Dendritic cell treated with granulocyte-macrophage colony-stimulating factor and Interleukin-4, amounts not matched to agents 40 ng/mL and 50 ng/mL, for 4 days (primary cell): ENCODE results near the gene NUDC.
A peak's percentile ranks its signal among the peaks of the same experiment; 100 is the strongest.
"Not testable (repeated sequence)": the region's sequence is repeated elsewhere in the genome, so short reads cannot be mapped to it uniquely, and the experiment has no call there.

Source experiments
- H3K27ac Mint-ChIP-seq: one replicate; pipeline ENCODE4 v1.8.0; 2022; ENCODE audit warnings: mild to moderate bottlenecking, mixed read lengths
- H3K27me3 Mint-ChIP-seq: one replicate; pipeline ENCODE4 v1.8.0; 2022; ENCODE audit warnings: mild to moderate bottlenecking, mixed read lengths
- H3K36me3 Mint-ChIP-seq: one replicate; pipeline ENCODE4 v1.8.0; 2022; ENCODE audit warnings: low read depth, mixed read lengths
- H3K4me1 Mint-ChIP-seq: one replicate; pipeline ENCODE4 v1.8.0; 2022; ENCODE audit warnings: low read depth, mixed read lengths
- H3K4me3 Mint-ChIP-seq: one replicate; pipeline ENCODE4 v1.8.0; 2022; ENCODE audit warnings: mild to moderate bottlenecking, moderate library complexity, mixed read lengths
- H3K9me3 Mint-ChIP-seq: one replicate; pipeline ENCODE4 v1.8.0; 2022; ENCODE audit warnings: mixed read lengths
- intact Hi-C: fragments of 100-400 bp; cut with micrococcal nuclease; formaldehyde crosslinking; loops from one replicate; pipeline ENCODE4 v1.15.0; 2022

Gene NUDC

DNA sequence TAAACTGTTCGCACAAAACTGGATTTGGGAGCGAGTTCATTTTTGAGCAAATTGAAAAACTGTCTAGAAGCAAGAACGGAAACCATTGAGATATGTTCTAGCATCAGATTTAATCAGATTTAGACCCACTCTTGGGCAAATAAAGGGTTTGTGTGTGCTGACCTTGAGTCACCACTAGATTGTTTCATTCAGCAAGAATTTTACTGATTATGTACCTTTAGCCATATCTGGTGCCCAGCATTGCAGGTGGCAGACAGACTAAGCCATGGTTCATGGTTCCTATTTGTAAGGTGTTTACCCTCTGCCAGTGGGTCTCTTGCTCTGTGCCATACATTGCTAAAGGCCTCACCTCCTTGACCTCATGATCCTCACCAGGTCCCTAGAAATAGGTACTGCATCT lies 1.4 kb downstream of the NUDC start:
- H3K4me1 Mint-ChIP-seq = peaks cover 26% of the 10 kb centered on the region
- intact Hi-C loops = no loop called here
- H3K36me3 Mint-ChIP-seq = peaks cover 58% of the 10 kb centered on the region
- no peaks in the 10 kb centered on the region for H3K9me3 Mint-ChIP-seq
- H3K27me3 Mint-ChIP-seq = no peaks in the 10 kb centered on the region
- H3K27ac Mint-ChIP-seq = peak overlapping the region; percentile 13
- H3K4me3 Mint-ChIP-seq = peak overlapping the region; percentile 81

DNA sequence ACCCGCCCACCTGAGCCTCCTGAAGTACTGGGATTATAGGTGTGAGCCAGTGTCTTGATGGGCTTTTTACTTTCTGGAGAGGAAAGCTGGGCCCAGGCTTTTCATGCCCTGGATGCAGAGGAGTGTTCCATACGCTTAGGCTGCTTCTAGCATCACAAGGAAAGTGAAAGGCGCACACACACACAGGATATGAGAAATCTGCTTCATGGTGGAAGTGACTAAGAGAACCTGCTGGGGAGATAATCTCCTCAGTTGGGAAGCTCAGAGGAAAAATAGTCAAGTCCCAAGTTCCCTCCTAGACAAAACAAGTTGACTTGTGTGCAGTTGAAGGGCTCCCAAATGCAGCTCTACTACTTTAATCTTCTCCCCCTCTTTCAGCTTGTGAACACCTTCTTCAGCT lies 2.2 kb downstream of the NUDC start:
- H3K4me1 Mint-ChIP-seq = peaks cover 26% of the 10 kb centered on the region
- H3K9me3 Mint-ChIP-seq = no peaks in the 10 kb centered on the region
- H3K4me3 Mint-ChIP-seq = no peak overlapping the region
- intact Hi-C loops = no loop called here
- no peak overlapping the region for H3K27ac Mint-ChIP-seq
- H3K36me3 Mint-ChIP-seq = peaks cover 66% of the 10 kb centered on the region
- H3K27me3 Mint-ChIP-seq = no peaks in the 10 kb centered on the region

DNA sequence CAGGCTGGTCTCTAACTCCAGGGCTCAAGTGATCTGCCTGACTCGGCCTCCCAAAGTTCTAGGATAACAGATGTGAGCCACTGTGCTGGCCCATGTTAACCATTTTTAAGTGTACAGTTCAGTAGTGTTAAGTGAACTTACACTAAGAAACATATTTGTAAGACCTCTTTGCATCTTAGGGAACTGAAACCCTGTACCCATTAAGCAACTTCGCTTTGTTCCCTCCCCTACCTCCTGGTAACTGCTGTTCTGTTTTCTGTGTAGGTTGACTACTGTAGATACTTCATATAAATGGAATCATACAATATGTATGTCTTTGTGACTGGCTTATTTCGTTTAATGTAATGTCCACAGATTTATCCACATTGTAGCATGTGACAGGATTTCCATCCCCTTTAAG lies 11.0 kb downstream of the NUDC start:
- Mint-ChIP-seq H3K27ac (peak overlapping the region; percentile 70), H3K4me3 (no peak overlapping the region), H3K36me3 (peaks cover 64% of the 10 kb centered on the region), H3K4me1 (peaks cover 21% of the 10 kb centered on the region), H3K9me3 (no peaks in the 10 kb centered on the region), H3K27me3 (no peaks in the 10 kb centered on the region)
- intact Hi-C loops = no loop called here

DNA sequence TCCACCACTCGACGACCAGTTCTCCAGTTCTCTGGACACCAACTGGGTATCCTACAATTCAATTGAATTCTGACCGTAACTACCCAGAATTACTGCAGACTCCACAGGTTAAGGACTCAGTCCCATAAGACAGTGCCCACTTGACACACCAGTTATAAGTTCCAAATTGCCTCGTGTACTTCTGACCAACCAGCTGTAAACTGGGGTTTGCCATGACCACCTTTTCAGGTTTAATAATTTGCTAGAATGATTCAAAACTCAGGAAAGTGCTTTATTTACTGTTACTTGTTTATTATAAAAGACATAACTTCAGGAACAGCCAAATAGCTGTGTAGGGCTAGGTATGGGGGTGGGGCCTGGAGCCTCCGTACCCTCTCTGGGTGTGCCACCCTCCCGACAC lies 15.3 kb downstream of the NUDC start:
- Mint-ChIP-seq H3K9me3 (no peaks in the 10 kb centered on the region), H3K4me1 (peaks cover 46% of the 10 kb centered on the region), H3K36me3 (peaks cover 65% of the 10 kb centered on the region), H3K27ac (peak overlapping the region; percentile 81), H3K27me3 (no peaks in the 10 kb centered on the region), H3K4me3 (no peak overlapping the region)
- intact Hi-C loops = no loop called here

DNA sequence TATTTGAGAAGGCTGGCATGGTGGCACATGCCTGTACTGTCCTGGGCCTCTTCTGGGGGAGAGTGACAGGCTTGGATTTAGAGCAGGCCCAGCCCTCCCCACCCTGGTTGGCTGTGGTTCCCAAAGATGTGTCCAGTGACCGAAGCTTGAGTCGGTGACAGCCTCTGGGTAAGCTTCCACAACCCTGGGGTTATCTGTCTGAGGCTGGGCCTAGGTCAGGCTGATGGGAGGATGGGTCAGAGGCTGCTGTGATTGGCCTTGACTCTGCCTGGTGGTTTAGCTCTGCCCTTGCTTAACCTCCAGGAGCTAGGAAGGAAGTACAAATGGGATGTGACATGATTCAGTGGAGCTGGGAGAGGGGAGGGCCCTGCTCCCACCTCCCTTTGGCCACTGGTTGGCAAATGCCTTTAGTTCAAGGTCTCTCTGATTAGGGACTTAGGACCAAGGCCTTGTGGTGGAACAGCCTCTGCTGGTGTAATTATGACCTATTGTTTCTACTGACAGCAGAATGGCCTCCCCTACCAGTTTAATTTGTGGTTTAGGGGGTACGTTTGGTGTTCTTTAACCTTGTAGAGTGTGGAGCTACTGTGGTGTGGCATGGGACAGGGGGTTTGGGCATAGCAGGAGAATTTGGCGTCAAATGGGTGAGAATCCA lies 16.6 kb downstream of the NUDC start:
- intact Hi-C loops = no loop called here
- H3K9me3 Mint-ChIP-seq = no peaks in the 10 kb centered on the region
- no peaks in the 10 kb centered on the region for H3K27me3 Mint-ChIP-seq
- H3K36me3 Mint-ChIP-seq = peaks cover 77% of the 10 kb centered on the region
- H3K4me3 Mint-ChIP-seq = no peak overlapping the region
- peaks cover 39% of the 10 kb centered on the region for H3K4me1 Mint-ChIP-seq
- H3K27ac Mint-ChIP-seq = peak overlapping the region; percentile 81

DNA sequence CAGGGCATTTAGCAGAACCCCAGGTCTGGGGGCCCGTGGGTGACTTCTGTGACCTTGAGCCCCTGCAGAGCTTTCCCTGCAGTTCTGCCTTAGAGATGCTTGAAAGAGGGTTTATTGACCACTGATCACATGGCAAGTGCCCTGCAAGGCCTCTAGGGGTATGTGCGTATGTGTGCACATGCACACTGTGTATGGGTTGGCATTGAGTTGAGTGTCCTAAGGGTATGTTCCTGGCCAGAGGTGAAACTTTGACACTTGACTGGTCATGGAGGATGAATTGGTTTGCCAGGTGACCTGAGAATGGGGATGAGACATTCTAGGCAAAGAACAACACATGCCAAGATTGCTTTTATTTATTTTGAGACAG lies 17.1 kb downstream of the NUDC start:
- Mint-ChIP-seq H3K9me3 (no peaks in the 10 kb centered on the region), H3K36me3 (peaks cover 77% of the 10 kb centered on the region), H3K27me3 (no peaks in the 10 kb centered on the region), H3K4me1 (peaks cover 35% of the 10 kb centered on the region), H3K27ac (peak overlapping the region; percentile 81), H3K4me3 (no peak overlapping the region)
- intact Hi-C loops = no loop called here

DNA sequence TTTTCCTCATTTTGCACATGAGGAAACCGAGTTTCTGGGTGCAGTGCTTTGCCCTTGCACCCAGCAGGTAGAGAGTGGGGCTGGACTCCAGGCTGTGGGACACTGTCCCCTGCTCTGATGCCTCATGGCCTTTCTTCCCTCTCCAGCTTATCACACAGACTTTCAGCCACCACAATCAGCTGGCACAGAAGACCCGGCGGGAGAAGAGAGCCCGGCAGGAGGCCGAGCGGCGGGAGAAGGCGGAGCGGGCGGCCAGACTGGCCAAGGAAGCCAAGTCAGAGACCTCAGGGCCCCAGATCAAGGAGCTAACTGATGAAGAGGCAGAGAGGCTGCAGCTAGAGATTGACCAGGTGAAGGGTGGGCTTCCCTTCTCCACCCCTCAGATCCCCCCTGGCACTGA lies 19.8 kb downstream of the NUDC start:
- H3K4me1 Mint-ChIP-seq = peaks cover 30% of the 10 kb centered on the region
- H3K4me3 Mint-ChIP-seq = no peak overlapping the region
- H3K9me3 Mint-ChIP-seq = no peaks in the 10 kb centered on the region
- peaks cover 84% of the 10 kb centered on the region for H3K36me3 Mint-ChIP-seq
- no peaks in the 10 kb centered on the region for H3K27me3 Mint-ChIP-seq
- intact Hi-C loops = no loop called here
- H3K27ac Mint-ChIP-seq = no peak overlapping the region

DNA sequence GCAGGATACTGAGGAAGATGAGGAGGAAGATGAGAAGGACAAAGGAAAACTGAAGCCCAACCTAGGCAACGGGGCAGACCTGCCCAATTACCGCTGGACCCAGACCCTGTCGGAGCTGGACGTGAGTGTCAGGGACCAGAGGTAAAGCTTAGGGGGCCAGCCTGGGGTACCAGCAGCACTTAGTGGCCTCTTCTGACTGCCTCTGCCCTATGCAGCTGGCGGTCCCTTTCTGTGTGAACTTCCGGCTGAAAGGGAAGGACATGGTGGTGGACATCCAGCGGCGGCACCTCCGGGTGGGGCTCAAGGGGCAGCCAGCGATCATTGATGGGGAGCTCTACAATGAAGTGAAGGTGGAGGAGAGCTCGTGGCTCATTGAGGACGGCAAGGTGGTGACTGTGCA lies 21.1 kb downstream of the NUDC start:
- Mint-ChIP-seq H3K4me3 (no peak overlapping the region), H3K27me3 (no peaks in the 10 kb centered on the region), H3K27ac (no peak overlapping the region), H3K9me3 (no peaks in the 10 kb centered on the region), H3K4me1 (peaks cover 23% of the 10 kb centered on the region), H3K36me3 (peaks cover 83% of the 10 kb centered on the region)
- intact Hi-C loops = no loop called here

DNA sequence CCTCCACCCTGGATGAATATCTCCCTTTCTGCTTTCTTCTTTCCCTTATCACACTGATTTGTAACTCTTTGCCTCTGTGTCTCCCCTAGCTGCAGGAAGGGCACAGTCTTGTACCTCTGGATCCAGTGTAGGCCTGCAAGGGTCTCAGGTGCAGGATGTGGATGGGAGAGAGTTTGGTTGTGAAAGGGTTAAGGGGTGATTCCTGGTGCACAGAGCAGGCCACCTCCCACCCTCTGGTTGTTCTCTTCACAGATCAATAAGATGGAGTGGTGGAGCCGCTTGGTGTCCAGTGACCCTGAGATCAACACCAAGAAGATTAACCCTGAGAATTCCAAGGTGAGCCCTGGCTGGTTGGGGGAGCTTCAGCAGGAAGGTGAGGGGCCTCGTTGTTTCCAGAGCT lies 23.6 kb downstream of the NUDC start:
- Mint-ChIP-seq H3K4me1 (peaks cover 9% of the 10 kb centered on the region), H3K27me3 (no peaks in the 10 kb centered on the region), H3K4me3 (no peak overlapping the region), H3K27ac (no peak overlapping the region), H3K9me3 (no peaks in the 10 kb centered on the region), H3K36me3 (peaks cover 67% of the 10 kb centered on the region)
- intact Hi-C loops = no loop called here

DNA sequence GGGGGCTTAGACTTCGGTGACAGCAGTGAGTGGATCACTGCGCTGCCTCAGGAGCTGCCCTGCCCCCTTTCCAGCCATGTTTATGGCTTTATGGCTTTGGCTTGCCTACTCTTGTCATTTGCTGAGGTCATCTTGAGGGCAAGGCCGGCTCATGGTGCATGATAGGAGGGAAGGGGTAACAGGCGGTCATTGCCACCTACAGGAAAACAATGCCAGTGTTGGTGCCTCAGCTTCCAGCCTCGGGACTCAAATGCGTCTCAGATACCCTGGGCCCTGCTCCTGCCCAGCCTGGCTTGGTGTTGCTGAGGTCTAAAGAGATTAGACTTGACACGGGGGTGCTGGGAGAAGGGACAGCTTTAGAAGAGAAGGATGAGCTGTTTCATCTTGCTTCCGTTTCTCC lies 24.2 kb downstream of the NUDC start:
- H3K27me3 Mint-ChIP-seq = peaks cover 1% of the 10 kb centered on the region
- H3K4me1 Mint-ChIP-seq = peaks cover 11% of the 10 kb centered on the region
- no peak overlapping the region for H3K4me3 Mint-ChIP-seq
- intact Hi-C loops = no loop called here
- H3K36me3 Mint-ChIP-seq = peaks cover 67% of the 10 kb centered on the region
- H3K27ac Mint-ChIP-seq = no peak overlapping the region
- no peaks in the 10 kb centered on the region for H3K9me3 Mint-ChIP-seq

DNA sequence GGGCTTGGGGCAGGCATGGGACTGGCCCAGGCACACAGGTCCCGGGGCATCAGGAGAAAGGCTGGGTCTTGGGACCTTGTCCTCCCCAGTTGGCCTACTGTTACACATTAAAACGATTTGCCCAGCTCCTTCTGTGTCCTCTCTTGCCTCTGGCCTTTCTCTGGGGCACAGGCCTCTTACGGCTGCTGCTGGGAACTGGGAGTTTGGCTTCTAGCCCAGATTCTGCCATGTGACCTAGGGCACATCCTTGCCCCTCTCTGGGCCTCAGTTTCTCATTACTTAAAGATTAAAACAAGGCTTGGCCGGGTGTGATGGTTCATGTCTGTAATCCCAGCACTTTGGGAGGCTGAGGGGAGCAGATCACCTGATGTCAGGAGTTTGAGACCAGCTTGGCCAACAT lies 24.7 kb downstream of the NUDC start:
- no peak overlapping the region for H3K4me3 Mint-ChIP-seq
- H3K9me3 Mint-ChIP-seq = no peaks in the 10 kb centered on the region
- no peak overlapping the region for H3K27ac Mint-ChIP-seq
- H3K4me1 Mint-ChIP-seq = peaks cover 13% of the 10 kb centered on the region
- H3K27me3 Mint-ChIP-seq = peaks cover 3% of the 10 kb centered on the region
- intact Hi-C loops = no loop called here
- H3K36me3 Mint-ChIP-seq = peaks cover 63% of the 10 kb centered on the region

DNA sequence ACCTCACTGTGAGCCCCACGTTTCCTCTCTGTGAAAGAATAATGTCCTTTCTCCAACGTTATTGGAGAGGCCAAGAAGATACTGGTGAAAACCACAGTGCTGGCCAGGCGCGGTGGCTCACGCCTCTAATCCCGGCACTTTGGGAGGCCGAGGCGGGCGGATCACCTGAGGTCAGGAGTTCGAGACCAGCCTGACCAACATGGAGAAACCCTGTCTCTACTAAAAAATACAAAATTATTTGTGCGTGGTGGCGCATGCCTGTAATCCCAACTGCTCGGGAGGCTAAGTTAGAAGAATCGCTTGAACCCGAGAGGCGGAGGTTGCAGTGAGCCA lies 27.1 kb downstream of the NUDC start:
- H3K9me3 Mint-ChIP-seq, H3K27me3 Mint-ChIP-seq, H3K27ac Mint-ChIP-seq, intact Hi-C loops, H3K4me3 Mint-ChIP-seq: not testable (repeated sequence)
- Mint-ChIP-seq H3K4me1 (peaks cover 13% of the 10 kb centered on the region), H3K36me3 (peaks cover 38% of the 10 kb centered on the region)

DNA sequence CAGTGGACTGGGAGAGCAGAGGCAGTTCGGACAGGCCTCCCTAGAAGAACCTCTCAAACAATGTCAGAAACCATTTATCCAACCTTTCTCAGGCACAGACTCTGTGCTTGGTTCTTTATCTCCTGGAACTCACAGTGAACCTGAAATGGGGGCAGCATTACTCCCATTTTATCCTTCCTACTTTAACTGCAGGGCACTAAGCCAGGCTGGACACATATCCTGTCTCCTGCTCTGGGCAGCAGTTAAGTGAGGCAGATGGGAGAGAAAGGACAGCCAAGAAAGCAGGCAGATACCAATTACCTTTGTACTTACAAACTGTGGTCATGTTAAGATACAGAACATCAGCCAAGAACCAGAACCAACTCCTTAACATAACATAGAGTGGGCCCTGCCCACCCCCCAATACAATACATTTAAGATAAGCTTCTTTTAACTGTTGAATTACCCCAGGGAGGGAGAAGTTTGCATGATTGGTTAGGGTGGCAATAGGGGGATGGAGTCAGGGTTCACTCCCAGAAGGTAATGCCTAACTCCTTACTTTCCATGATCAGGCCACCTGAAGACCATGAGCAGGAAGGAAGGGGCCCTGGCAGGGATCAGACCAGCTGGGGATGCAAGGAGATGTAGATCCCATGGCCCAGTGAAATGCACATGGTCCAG lies 27.9 kb downstream of the NUDC start:
- intact Hi-C loops = no loop called here
- H3K4me1 Mint-ChIP-seq = peaks cover 13% of the 10 kb centered on the region
- no peak overlapping the region for H3K4me3 Mint-ChIP-seq
- H3K27me3 Mint-ChIP-seq = peaks cover 3% of the 10 kb centered on the region
- H3K9me3 Mint-ChIP-seq = no peaks in the 10 kb centered on the region
- H3K36me3 Mint-ChIP-seq = peaks cover 31% of the 10 kb centered on the region
- H3K27ac Mint-ChIP-seq = no peak overlapping the region

DNA sequence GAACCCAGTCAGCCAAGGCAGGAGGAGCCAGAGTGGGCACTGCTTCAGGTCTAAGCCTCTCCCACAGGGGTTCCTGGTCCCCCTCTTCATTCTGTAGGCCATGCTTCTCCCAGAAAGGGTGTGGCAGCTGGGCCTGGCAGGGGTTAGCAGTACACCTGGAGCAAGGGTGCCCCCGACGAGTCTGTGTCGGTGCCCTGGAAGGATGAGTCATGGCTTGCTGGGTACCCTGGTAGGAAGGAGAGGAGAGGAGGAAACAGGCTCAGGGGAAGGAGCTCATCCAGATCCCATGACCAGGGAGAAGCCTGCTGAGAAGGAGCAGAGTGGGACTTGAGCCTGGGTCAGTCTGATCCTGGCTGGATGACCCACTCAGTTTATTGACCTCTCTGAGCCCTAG lies 28.4 kb downstream of the NUDC start:
- no peak overlapping the region for H3K27ac Mint-ChIP-seq
- intact Hi-C loops = no loop called here
- peaks cover 13% of the 10 kb centered on the region for H3K4me1 Mint-ChIP-seq
- H3K4me3 Mint-ChIP-seq = no peak overlapping the region
- H3K36me3 Mint-ChIP-seq = peaks cover 26% of the 10 kb centered on the region
- no peaks in the 10 kb centered on the region for H3K9me3 Mint-ChIP-seq
- H3K27me3 Mint-ChIP-seq = peaks cover 4% of the 10 kb centered on the region

DNA sequence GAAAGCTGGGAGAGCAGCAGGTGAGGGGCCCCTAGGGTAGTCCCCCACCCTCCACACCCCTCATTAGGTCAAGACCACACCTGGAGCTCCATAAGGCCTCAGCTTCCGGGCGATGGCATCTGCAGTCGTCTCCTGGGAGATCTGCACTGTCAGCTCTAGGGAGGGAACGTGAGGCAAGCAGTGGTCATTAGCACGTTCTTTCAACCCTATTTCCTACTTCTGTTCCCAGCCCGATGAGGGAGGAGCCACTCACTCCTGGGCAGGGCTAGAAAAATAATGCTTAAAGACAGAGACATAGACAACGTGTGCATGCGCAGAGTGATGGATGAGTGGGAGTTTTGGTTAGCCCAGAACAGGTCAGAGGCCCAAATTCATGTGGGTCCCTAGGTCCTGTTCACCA lies 29.1 kb downstream of the NUDC start:
- Mint-ChIP-seq H3K27me3 (peaks cover 10% of the 10 kb centered on the region), H3K36me3 (peaks cover 19% of the 10 kb centered on the region), H3K4me1 (peaks cover 13% of the 10 kb centered on the region), H3K4me3 (no peak overlapping the region), H3K27ac (no peak overlapping the region), H3K9me3 (no peaks in the 10 kb centered on the region)
- intact Hi-C loops = no loop called here
